ENCODE data around the gene ERAP2.

DNA sequence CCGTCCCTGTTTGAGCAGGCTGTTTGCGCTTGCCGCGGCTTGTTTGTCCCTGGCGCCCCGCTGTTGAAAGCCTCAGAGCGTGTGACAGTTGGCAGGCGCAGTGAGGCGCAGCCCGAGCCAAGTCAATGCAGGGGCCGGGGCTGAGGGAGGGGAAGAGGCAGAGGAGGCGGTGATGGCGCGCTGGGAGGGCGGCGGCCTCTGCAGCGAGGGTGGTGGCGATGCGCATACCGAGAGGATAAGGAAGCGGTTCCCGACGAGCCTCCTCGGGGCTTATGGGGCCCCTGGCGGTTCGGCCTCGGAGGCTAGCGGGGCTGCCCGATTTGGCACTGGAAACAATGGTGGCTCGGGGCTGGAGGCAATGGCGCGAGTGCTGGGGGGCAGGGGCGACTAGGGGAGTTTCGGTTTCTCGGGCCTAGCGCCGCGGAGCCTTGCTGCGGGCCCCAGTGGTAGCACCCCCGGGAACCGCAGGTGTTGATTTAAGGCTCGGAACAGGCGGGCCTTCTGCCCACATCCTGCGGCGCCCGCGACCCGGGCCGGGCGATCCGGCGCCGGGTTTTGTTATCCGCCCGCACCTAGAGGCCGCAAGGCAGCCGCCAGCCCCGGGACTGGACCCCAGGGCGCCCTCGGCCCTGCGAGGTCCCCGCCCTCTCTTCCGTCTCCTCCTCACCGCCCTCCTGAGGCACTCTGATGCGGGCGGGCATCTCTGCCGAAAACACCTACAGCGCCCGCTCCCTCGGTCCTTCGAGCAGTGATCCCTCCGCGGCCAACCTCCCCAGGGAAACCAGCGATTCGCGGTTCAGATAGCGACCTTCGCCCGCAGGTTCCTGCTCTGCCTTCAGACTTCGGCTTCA, 58.6 kb downstream of the ERAP2 start:
- TF ChIP-seq ATF3 (IDR thresholded peaks at IDR 0.05; ENCODE audit: borderline replicate concordance, extremely low read depth, low read depth, low read length) (no peak), POLR2AphosphoS5 (IDR thresholded peaks at IDR 0.05; ENCODE audit: low read length) (peak; percentile 81)
- TF ChIP-seq, protein P1, sequence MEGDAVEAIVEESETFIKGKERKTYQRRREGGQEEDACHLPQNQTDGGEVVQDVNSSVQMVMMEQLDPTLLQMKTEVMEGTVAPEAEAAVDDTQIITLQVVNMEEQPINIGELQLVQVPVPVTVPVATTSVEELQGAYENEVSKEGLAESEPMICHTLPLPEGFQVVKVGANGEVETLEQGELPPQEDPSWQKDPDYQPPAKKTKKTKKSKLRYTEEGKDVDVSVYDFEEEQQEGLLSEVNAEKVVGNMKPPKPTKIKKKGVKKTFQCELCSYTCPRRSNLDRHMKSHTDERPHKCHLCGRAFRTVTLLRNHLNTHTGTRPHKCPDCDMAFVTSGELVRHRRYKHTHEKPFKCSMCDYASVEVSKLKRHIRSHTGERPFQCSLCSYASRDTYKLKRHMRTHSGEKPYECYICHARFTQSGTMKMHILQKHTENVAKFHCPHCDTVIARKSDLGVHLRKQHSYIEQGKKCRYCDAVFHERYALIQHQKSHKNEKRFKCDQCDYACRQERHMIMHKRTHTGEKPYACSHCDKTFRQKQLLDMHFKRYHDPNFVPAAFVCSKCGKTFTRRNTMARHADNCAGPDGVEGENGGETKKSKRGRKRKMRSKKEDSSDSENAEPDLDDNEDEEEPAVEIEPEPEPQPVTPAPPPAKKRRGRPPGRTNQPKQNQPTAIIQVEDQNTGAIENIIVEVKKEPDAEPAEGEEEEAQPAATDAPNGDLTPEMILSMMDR (IDR thresholded peaks at IDR 0.05 in 2 of 3, conservative IDR thresholded peaks at IDR 0.05 in 1 of 3; ENCODE audit: control insufficient read depth in 2 of 3, extremely low read depth in 1 of 3, insufficient read depth in 1 of 3, low read depth in 3 of 3, low read length in 3 of 3) = no peak

Data from GM12878 (cell line).